Activated CD8-positive, alpha-beta memory T cell treated with anti-CD3 and anti-CD28 coated beads, Interleukin-2, amount 50 U/mL, for 4 hours (primary cell): Measurements from ENCODE around the gene CD1C.
"Not testable (repeated sequence)": the region's sequence is repeated elsewhere in the genome, so short reads cannot be mapped to it uniquely, and the experiment has no call there.

Experiments used
- DNase-seq: peaks from one replicate; pipeline ENCODE4 v3.0.0-alpha.2; 2020

The CD1C gene

GRCh38 chr1:158329733-158330132, 40.0 kb downstream of the CD1C start:
- no peak for DNase-seq

GRCh38 chr1:158330391-158331105, 40.8 kb downstream of the CD1C start:
- DNase-seq = no peak

GRCh38 chr1:158331106-158331425, 41.3 kb downstream of the CD1C start:
- no peak for DNase-seq

GRCh38 chr1:158331481-158332150, 41.9 kb downstream of the CD1C start, which contains the start of gene CD1B:
CD1B (minus strand) TSS chr1:158331531; CDS start chr1:158331423, 108 bp downstream.
- DNase-seq = no peak

- DNase-seq = no peak
These were observed 43.9 kb downstream of the CD1C start for GRCh38 chr1:158333405-158334155.

GRCh38 chr1:158334526-158335212, 44.9 kb downstream of the CD1C start:
- no peak for DNase-seq

GRCh38 chr1:158335213-158335532, 45.5 kb downstream of the CD1C start:
- DNase-seq = no peak

GRCh38 chr1:158336413-158336812, 46.7 kb downstream of the CD1C start:
- DNase-seq = not testable (repeated sequence)
